ENCODE data around the gene SLC25A19.

DNA sequence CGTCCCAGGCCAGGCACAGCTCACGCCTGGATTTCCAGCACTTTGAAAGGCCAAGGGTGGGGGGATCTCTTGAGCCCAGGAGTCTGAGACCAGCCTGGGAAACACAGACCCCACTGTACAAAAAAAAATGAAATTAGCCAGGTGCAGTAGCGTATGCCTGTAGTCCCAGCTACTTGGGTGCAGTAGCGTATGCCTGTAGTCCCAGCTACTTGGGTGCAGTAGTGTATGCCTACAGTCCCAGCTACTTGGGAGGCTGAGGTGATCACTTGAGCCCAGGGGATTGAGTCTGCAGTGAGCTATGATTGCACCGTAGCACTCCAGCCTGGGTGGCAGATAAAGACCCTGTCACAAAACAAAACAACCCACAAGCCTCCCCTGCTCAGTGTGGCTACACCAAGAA is 27.0 kb upstream of the SLC25A19 start:
- TF ChIP-seq, protein P1, sequence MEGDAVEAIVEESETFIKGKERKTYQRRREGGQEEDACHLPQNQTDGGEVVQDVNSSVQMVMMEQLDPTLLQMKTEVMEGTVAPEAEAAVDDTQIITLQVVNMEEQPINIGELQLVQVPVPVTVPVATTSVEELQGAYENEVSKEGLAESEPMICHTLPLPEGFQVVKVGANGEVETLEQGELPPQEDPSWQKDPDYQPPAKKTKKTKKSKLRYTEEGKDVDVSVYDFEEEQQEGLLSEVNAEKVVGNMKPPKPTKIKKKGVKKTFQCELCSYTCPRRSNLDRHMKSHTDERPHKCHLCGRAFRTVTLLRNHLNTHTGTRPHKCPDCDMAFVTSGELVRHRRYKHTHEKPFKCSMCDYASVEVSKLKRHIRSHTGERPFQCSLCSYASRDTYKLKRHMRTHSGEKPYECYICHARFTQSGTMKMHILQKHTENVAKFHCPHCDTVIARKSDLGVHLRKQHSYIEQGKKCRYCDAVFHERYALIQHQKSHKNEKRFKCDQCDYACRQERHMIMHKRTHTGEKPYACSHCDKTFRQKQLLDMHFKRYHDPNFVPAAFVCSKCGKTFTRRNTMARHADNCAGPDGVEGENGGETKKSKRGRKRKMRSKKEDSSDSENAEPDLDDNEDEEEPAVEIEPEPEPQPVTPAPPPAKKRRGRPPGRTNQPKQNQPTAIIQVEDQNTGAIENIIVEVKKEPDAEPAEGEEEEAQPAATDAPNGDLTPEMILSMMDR (IDR thresholded peaks at IDR 0.05; ENCODE audit: low read depth, low read length): no peak
- no peak for TF ChIP-seq EZH2phosphoT487 (IDR thresholded peaks at IDR 0.05; ENCODE audit: low read depth)

Data from OCI-LY3 (cell line).